HG03095 (cell line): ENCODE results near the gene STK32B.
"Not testable (repeated sequence)": the region's sequence is repeated elsewhere in the genome, so short reads cannot be mapped to it uniquely, and the experiment has no call there.

Source experiments
- ATAC-seq: cut with Tn5 transposase; IDR thresholded peaks from one replicate; pipeline ENCODE4 v1.9.1; 2021; ENCODE audit warnings: moderate library complexity; ENCODE audit not compliant: unreplicated experiment

Gene STK32B

DNA sequence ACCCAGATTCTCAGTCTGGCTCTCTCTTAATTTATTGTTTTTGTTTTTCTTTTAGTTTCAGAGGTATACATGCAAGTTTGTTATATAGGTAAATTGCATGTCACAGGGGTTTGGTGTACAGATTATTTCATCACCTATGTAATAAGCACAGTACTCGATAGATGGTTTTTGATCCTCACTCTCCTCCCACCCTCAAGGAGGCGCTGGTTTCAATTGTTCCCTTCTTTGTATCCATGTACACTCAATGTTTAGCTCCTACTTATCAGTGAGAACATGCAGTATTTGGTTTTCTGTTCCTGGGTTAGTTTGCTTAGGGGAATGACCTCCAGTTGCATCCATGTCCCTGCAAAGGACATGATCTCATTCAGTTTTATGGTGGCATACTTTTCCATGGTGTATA, 198.4 kb downstream of the STK32B start:
- no peak for ATAC-seq

GRCh38 chr4:5250536-5250935, 199.3 kb downstream of the STK32B start:
- not testable (repeated sequence) for ATAC-seq

- no peak for ATAC-seq
Observed at GRCh38 chr4:5256421-5256820, 205.1 kb downstream of the STK32B start.

- no peak for ATAC-seq
Observed at GRCh38 chr4:5257086-5257485, 205.8 kb downstream of the STK32B start.

GRCh38 chr4:5259471-5259870, 208.2 kb downstream of the STK32B start:
- ATAC-seq: no peak

- no peak for ATAC-seq
Observed at GRCh38 chr4:5260121-5260520, 208.8 kb downstream of the STK32B start.

- no peak for ATAC-seq
Observed at GRCh38 chr4:5261866-5262265, 210.6 kb downstream of the STK32B start.

DNA sequence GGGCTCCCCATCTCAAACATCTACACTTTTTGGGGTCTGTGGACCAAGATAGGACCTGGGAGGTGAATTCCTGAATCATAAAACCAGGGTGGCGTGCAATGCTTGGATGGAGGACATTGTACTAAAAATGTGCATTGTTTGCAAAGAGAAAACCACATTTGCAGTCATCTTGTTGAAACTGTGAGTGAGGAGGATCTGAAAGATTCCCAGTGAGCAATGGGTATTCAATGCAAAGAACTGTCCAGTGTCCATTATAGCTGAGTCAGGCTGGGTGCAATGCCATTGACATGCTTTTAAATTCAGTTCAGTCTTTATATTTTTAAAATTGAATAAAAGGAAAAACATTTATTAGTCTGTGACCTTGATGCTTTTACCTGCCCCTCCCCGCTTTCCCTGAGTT, 215.7 kb downstream of the STK32B start:
- ATAC-seq: no peak

DNA sequence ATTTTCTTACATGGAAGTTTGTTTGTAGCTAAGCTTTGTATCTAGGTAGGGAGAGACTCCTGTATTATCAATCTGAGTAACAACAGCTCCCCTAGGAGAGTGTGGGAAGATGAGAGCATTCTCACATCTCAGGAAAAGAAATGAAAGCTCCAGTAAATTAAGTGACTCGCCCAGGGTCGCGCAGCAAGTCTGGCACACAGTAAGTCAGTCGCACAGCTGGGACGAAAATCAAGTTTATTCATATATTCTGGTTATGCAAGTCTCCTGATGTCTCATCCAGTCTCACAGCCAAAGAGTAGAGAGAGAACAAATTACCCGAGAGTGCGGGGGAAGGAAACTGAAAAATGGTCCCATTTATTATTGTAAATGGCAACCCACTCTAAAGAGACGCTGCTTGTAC, 216.1 kb downstream of the STK32B start:
- ATAC-seq: no peak

- no peak for ATAC-seq
Observed at GRCh38 chr4:5276475-5277075, 225.3 kb downstream of the STK32B start.

- no peak for ATAC-seq
Observed at GRCh38 chr4:5277079-5277478, 225.8 kb downstream of the STK32B start.

- no peak for ATAC-seq
Observed at GRCh38 chr4:5278213-5278612, 226.9 kb downstream of the STK32B start.

DNA sequence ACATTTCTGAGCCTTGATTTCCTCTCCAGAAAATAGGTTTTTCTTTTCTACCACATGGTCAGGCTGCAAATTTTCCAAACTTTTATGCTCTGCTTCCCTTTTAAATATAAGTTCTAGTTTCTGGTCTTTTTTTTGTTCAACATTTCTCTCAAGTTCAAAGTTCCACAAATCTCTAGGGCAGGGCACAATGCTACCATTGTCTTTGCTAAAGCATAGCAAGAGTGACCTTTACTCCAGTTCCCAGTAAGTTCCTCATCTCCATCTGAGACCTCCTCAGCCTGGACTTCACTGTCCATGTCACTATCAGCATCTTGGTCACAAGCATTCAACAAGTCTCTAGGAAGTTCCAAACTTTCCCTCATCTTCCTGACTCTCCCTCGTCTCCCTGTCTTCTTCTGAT, 228.8 kb downstream of the STK32B start:
- not testable (repeated sequence) for ATAC-seq

GRCh38 chr4:5280828-5281227, 229.5 kb downstream of the STK32B start:
- no peak for ATAC-seq

DNA sequence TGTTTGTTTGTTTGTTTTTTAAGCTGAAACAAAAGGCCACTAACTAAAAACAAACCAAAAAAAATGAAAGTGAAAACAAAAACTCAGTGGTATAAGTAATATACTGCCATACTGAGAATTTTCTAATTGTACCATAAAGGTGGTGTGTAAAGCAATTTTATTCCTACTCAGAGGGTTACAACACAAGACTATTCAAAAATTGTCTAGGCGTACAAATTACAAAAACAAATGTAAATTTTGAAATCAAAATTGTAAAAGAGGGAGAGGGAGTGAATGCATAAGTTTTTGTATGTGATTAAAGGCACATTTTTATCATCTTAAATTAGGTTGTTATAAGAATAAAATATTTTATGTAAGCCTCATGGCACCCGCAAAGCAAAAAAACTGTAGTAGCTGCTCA, 232.6 kb downstream of the STK32B start:
- no peak for ATAC-seq

DNA sequence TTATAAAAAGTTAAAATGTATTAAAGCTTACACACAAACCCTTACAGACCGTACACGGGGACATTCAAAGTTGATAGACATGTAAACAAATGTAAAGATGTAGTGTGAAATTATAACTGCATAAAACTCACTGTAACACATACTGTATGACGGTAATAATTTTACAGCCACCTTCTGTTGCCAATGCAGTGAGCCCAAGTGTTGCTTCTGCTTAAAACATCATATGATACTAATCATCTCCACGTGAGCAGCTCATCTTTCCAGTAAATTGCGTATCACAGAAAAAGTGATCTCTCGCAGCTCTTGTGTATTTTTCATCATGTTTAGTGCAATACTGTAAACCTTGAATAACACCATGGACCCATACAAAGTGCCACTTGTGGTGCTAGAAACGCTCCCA, 233.2 kb downstream of the STK32B start:
- ATAC-seq: no peak

- no peak for ATAC-seq
Observed at GRCh38 chr4:5292101-5292500, 240.8 kb downstream of the STK32B start.

GRCh38 chr4:5298000-5298787, 246.9 kb downstream of the STK32B start:
- ATAC-seq: not testable (repeated sequence)

DNA sequence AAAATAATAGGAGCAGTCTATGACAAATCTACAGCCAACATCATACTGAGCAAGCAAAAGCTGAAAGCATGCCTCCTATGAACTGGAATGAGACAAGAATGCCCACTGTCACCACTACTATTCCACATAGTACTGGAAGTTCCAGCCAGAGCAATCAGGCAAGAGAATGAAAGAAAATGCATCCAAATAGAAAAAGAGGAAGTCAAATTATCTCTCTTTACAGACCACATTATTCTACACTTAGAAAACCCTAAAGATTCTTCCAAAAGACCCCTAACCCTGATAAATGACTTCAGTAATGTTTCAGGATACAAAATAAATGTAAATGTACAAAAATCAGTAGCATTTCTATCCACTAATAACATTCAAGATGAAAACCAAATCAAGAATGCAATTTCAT, 249.0 kb downstream of the STK32B start:
- ATAC-seq: no peak

- ATAC-seq: no peak
Observed at GRCh38 chr4:5307928-5308327, 256.6 kb downstream of the STK32B start.

GRCh38 chr4:5322321-5322720, 271.0 kb downstream of the STK32B start:
- ATAC-seq: no peak

DNA sequence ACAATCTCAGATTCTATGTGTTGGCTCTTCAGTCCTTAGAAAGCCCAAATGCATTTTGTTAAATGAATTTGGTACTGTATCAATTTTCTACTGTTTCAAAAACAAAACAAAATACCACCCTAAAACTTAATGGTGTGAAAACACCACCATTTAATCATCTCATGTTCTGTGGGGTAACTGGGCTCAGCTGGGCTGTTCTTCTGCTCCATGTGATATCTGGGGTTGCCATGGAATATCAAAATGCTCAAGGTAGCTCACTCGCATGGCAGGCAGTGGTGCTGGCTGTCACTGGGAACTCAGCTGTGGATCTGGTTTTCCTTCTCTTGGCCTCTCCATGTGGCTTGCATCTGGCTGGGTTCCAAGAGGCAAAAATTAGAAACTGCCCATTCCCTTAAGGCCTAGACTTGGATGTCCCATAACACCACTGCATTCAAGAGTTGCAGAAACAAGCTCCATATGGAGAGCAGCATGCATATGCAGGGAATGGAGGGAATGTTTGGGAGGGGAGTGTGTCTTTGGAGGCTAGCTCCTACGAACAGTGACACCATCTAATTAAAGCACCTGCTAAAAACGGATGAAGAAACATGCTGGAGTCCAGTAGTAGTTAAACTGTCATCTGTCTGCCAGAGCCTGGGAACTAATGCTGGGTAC, 279.2 kb downstream of the STK32B start:
- ATAC-seq: no peak
